ENCODE data around the gene CALN1. TPM values are rescaled to one million over a fixed set of nuclear protein-coding genes. Genes with fewer than 3 reads are reported as not detected.

The CALN1 gene
- total and polyA plus RNA-seq, 7 donors = under 0.01 TPM; not detected in 5

DNA sequence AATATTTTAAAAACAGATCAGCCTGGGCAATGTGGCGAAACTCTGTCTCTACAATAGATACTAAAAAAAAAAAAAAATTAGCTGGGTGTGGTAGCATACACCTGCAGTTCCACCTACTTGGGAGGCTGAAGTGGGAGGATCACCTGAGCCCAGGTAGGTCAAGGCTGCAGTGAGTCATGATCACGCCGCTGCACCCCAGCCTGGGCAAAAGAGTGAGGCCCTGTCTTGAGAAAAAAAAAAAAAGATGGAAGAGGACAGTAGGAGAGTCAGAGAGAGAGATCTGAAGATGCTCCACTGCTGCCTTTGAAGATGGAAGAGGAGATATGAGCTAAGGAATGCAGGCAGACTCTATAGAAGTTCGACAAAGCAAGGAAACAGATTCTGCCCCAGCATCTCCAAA is 181.9 kb downstream of the CALN1 start:
- TF ChIP-seq POLR2A (IDR thresholded peaks at IDR 0.05) = no peak
- TF ChIP-seq, protein P1, sequence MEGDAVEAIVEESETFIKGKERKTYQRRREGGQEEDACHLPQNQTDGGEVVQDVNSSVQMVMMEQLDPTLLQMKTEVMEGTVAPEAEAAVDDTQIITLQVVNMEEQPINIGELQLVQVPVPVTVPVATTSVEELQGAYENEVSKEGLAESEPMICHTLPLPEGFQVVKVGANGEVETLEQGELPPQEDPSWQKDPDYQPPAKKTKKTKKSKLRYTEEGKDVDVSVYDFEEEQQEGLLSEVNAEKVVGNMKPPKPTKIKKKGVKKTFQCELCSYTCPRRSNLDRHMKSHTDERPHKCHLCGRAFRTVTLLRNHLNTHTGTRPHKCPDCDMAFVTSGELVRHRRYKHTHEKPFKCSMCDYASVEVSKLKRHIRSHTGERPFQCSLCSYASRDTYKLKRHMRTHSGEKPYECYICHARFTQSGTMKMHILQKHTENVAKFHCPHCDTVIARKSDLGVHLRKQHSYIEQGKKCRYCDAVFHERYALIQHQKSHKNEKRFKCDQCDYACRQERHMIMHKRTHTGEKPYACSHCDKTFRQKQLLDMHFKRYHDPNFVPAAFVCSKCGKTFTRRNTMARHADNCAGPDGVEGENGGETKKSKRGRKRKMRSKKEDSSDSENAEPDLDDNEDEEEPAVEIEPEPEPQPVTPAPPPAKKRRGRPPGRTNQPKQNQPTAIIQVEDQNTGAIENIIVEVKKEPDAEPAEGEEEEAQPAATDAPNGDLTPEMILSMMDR (IDR thresholded peaks at IDR 0.05) = no peak
- TF ChIP-seq POLR2AphosphoS5 (IDR thresholded peaks at IDR 0.05) = no peak
- no peak for TF ChIP-seq EP300 (IDR thresholded peaks at IDR 0.05)
- Histone ChIP-seq H3K4me3 (no peak overlapping the region), H3K27ac (no peak overlapping the region), H3K9me3 (peaks cover 0 to 2% (median 0%) of the 10 kb centered on the region in 4 donors), H3K36me3 (no peaks in the 10 kb centered on the region), H3K4me1 (no peaks in the 10 kb centered on the region), H3K27me3 (no peaks in the 10 kb centered on the region)
- WGBS, 2 donors = 83 to 87% methylated on average over 4 of the region's 4 CpGs
- intact Hi-C loops (cut with DNase I) = no loop called here
- DNase-seq = no peak

DNA sequence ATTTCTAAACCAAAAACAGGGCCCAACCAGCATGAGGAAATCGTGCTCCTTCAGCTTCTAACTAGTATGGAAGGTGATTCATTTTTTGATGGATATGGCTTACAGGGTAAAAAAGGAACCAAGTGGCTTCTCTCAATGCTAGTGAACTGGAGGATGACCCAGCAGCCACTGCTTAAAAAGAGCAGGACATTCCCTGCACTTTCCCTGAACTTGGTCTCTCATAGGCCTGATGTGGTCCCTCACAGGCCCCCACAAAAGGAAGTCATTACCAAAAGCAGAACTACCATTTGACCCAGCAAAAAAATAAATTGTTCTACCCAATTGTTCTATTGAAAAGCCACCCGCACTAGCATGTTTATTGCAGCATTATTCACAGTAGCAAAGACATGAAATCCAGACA is 188.8 kb downstream of the CALN1 start:
- DNase-seq = no peak
- Histone ChIP-seq H3K4me3 (no peak overlapping the region), H3K9me3 (peaks cover 0 to 5% (median 0%) of the 10 kb centered on the region in 4 donors), H3K4me1 (no peaks in the 10 kb centered on the region), H3K36me3 (no peaks in the 10 kb centered on the region), H3K27ac (no peak overlapping the region), H3K27me3 (no peaks in the 10 kb centered on the region)
- 64 to 79% methylated on average over 2 of the region's 2 CpGs for WGBS, 2 donors
- TF ChIP-seq POLR2A (IDR thresholded peaks at IDR 0.05) (no peak), POLR2AphosphoS5 (IDR thresholded peaks at IDR 0.05) (no peak)
- TF ChIP-seq, protein P1 (IDR thresholded peaks at IDR 0.05) = no peak
- intact Hi-C loops (cut with DNase I) = no loop called here

DNA sequence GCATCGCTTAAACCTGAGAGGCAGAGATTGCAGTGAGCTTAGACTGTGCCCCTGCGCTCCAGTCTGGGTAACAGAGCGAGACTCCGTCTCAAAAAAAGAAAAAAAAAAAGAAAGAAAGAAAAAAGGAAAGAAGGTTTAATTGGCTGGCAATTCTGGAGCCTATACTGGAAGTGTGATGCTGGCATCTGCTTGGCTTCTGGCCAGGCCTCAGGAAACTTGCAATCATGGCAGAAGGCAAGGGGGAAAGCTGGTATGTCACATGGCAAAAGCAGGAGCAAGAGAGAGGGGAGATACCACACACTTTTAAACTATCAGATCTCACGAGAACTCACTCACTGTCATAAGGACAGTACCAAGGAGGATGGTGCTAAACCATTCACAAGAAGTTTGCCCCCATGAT is 190.0 kb downstream of the CALN1 start:
- intact Hi-C loops (cut with DNase I) = no loop called here
- DNase-seq = no peak
- H3K27me3 ChIP-seq = no peaks in the 10 kb centered on the region
- H3K9me3 ChIP-seq = peaks cover 0 to 5% (median 0%) of the 10 kb centered on the region in 4 donors
- H3K36me3 ChIP-seq = no peaks in the 10 kb centered on the region
- no peak overlapping the region for H3K4me3 ChIP-seq
- 90 to 92% methylated on average over 5 of the region's 5 CpGs for WGBS, 2 donors
- TF ChIP-seq, protein P1 (IDR thresholded peaks at IDR 0.05) = no peak
- no peak for TF ChIP-seq EP300 (IDR thresholded peaks at IDR 0.05)
- no peak for TF ChIP-seq POLR2AphosphoS5 (IDR thresholded peaks at IDR 0.05)
- TF ChIP-seq POLR2A (IDR thresholded peaks at IDR 0.05) = no peak
- no peaks in the 10 kb centered on the region for H3K4me1 ChIP-seq
- H3K27ac ChIP-seq = no peak overlapping the region

DNA sequence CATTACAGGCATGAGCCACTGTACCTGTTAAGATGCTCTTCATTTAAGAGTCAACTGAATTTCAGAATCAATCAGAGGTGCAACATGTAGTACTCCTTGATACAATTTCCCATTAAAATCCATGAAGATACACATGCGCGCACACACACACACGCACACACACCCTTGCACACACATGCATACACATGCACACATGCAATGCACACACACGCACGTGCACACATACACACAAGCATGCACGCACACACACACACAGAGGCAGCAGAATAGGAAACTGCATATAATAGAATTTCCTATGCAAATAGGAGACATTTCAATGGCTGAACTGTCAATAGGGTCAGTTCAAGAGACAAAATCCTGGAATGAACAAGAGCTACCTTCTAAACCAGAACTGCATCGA is 192.6 kb downstream of the CALN1 start:
- intact Hi-C loops (cut with DNase I) = no loop called here
- WGBS, 2 donors = 94 to 97% methylated on average over 7 of the region's 7 CpGs
- Histone ChIP-seq H3K27me3 (no peaks in the 10 kb centered on the region), H3K36me3 (no peaks in the 10 kb centered on the region), H3K4me1 (no peaks in the 10 kb centered on the region), H3K27ac (no peak overlapping the region), H3K9me3 (peaks cover 0 to 3% (median 0%) of the 10 kb centered on the region in 4 donors), H3K4me3 (no peak overlapping the region)
- TF ChIP-seq POLR2A (IDR thresholded peaks at IDR 0.05) (no peak), POLR2AphosphoS5 (IDR thresholded peaks at IDR 0.05) (no peak), EP300 (IDR thresholded peaks at IDR 0.05) (no peak)
- TF ChIP-seq, protein P1 (IDR thresholded peaks at IDR 0.05) = no peak
- no peak for DNase-seq

DNA sequence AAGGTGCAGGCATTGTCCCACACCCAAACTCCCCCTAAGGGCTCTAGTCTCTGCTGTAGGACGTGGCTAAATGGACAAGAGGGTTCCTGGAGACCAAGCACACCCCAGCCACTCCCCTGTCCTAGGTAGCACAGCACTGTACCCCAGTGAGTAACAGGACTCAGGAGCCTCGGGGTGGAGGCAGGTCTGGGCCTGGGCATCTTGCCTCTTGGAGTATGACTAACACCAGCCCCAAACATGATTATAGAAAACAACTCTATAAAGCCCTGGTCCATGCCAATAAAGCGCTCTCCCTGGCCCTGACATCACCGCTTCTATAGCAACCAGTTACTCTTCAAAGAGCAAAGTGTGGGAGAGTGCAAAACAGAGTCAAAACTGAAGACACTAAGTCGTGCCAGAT is 195.0 kb downstream of the CALN1 start:
- intact Hi-C loops (cut with DNase I) = no loop called here
- no peak overlapping the region for H3K27ac ChIP-seq
- H3K4me1 ChIP-seq = no peaks in the 10 kb centered on the region
- WGBS, 2 donors = 54 to 73% methylated on average over 5 of the region's 5 CpGs
- no peaks in the 10 kb centered on the region for H3K36me3 ChIP-seq
- H3K27me3 ChIP-seq = no peaks in the 10 kb centered on the region
- no peak overlapping the region for H3K4me3 ChIP-seq
- TF ChIP-seq, protein P1 (IDR thresholded peaks at IDR 0.05) = no peak
- no peak for TF ChIP-seq POLR2AphosphoS5 (IDR thresholded peaks at IDR 0.05)
- no peaks in the 10 kb centered on the region for H3K9me3 ChIP-seq
- no peak for DNase-seq
